Upper lobe of right lung (tissue), 1 donor: ENCODE results near the gene MLN. TPM values are rescaled to one million over a fixed set of nuclear protein-coding genes. Genes with fewer than 3 reads are reported as not detected.
A peak's percentile ranks its signal among the peaks of the same experiment; 100 is the strongest.

Source experiments
- ATAC-seq: fragments of 200-7000 bp; cut with Tn5 transposase; one replicate; pipeline ENCODE4 v1.9.1; 2020; ENCODE audit warnings: mild to moderate bottlenecking, moderate library complexity
- DNase-seq: peaks from one replicate; pipeline ENCODE4 v3.0.0-alpha.2; 2020
- H3K27ac ChIP-seq: fragments of 200-600 bp; one replicate; pipeline ENCODE4 v1.8.0; 2022
- H3K27me3 ChIP-seq: fragments of 200-600 bp; one replicate; pipeline ENCODE4 v1.8.0; 2022; ENCODE audit warnings: mild to moderate bottlenecking
- H3K36me3 ChIP-seq: fragments of 200-600 bp; one replicate; pipeline ENCODE4 v1.8.0; 2022
- H3K4me1 ChIP-seq: fragments of 200-600 bp; one replicate; pipeline ENCODE4 v1.8.0; 2022
- H3K4me3 ChIP-seq: fragments of 200-600 bp; one replicate; pipeline ENCODE4 v1.8.0; 2022; ENCODE audit warnings: mild to moderate bottlenecking
- H3K9me3 ChIP-seq: fragments of 200-600 bp; one replicate; pipeline ENCODE4 v1.8.0; 2022
- intact Hi-C: fragments of 100-400 bp; cut with DNase I; formaldehyde crosslinking; loops from one replicate; pipeline ENCODE4 v1.11.0; 2022
- total RNA-seq: library from RNA; stranded (reverse); fragmentation: NEBNext Ultra II Directional; extraction: Animal tissue kit (Norgen Biotek cat#: 25700); gene quantifications from one replicate; pipeline ENCODE4 v1.2.1, GENCODE V29; 2021
- TF ChIP-seq, protein P1 (sequence below): fragments of 200-600 bp; IDR thresholded peaks from one replicate; pipeline ENCODE4 v1.8.0; 2022; ENCODE audit warnings: antibody characterized with exemption
- donor health status: DM: no; HTN: yes; CAD: no; lungs with severe emphysema.

The MLN gene
- total RNA-seq, 1 donor from 2014 or later: not detected

DNA sequence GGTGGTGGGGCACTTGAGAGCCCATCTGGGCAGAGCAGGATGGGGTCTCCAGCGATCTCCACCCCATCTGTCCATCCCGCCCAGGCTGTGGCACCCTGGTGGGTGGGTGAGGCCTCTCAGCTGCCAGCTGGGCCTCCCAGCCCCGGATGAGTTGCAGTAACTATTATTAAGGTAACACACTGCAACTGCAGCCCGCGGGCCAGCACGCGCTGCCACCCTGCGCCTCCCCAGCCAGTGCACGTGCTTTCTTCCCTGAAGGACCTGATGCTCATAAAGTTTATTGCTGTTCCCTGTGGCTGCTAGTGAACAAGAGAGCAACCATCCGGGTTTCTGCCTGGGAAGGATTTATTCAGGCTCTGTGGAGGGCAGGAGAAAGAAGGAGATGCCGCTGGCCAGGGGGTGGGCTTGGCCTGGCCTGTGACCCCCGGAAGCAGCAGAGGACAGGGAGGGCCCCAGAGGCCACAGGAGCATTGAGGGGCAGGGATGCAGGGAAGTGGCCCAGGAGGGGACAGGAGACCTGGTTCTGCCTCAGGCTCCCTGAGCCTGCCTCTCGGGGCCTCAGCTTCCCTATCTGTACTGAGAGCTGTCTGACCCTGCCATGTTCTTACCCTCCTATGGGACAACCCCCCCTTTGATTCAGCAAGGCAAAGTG is 58.8 kb downstream of the MLN start:
- intact Hi-C loops: no loop called here
- Histone ChIP-seq H3K9me3 (no peaks in the 10 kb centered on the region), H3K4me1 (peaks cover 11% of the 10 kb centered on the region), H3K27me3 (no peaks in the 10 kb centered on the region), H3K4me3 (peak overlapping the region; percentile 48), H3K27ac (peak overlapping the region; percentile 84), H3K36me3 (no peaks in the 10 kb centered on the region)
- DNase-seq: no peak
- ATAC-seq: no peak
- TF ChIP-seq, protein P1, sequence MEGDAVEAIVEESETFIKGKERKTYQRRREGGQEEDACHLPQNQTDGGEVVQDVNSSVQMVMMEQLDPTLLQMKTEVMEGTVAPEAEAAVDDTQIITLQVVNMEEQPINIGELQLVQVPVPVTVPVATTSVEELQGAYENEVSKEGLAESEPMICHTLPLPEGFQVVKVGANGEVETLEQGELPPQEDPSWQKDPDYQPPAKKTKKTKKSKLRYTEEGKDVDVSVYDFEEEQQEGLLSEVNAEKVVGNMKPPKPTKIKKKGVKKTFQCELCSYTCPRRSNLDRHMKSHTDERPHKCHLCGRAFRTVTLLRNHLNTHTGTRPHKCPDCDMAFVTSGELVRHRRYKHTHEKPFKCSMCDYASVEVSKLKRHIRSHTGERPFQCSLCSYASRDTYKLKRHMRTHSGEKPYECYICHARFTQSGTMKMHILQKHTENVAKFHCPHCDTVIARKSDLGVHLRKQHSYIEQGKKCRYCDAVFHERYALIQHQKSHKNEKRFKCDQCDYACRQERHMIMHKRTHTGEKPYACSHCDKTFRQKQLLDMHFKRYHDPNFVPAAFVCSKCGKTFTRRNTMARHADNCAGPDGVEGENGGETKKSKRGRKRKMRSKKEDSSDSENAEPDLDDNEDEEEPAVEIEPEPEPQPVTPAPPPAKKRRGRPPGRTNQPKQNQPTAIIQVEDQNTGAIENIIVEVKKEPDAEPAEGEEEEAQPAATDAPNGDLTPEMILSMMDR: no peak

Other genes with a start within 250 kb of the MLN start
- gene BAK1, start 223.7 kb downstream of the MLN start, total RNA-seq: 19.1 TPM
- gene ITPR3, start 182.7 kb downstream of the MLN start, total RNA-seq: 111 TPM
- gene UQCC2, start 92.3 kb downstream of the MLN start, total RNA-seq: 40.6 TPM
- gene IP6K3, start 57.1 kb downstream of the MLN start, total RNA-seq: 4.6 TPM
- 61.5 TPM for gene LEMD2, start 14.9 kb downstream of the MLN start, total RNA-seq